Panc1 (cell line): ENCODE measurements around the gene TPRG1. TPM values are rescaled to one million over a fixed set of nuclear protein-coding genes. Genes with fewer than 3 reads are reported as not detected.

Experiments
- ATAC-seq: fragments of 200-7000 bp; cut with Tn5 transposase; 2 replicates; pipeline ENCODE4 v1.9.1; 2020; ENCODE audit warnings: mild to moderate bottlenecking, moderate library complexity
- BruUV-seq: library from RNA; stranded (reverse); fragments of 400-500 nt; replicated peaks from 2 replicates; lab custom pipeline; 2021; lab: Mats Ljungman, UMichigan
- CTCF ChIA-PET: fragments of 300-600 bp; sonication (Branson Sonifier 250); formaldehyde crosslinking; loops from one replicate; lab custom pipeline; 2022; ENCODE audit warnings: antibody characterized with exemption; lab: Charles Lee
- POLR2A ChIA-PET: fragments of 300-600 bp; sonication (Branson Sonifier 250); formaldehyde crosslinking; loops from one replicate; lab custom pipeline; 2022; ENCODE audit warnings: antibody characterized with exemption; lab: Charles Lee
- DNase-seq: peaks from one replicate; pipeline ENCODE4 v3.0.0-alpha.2; 2010; ENCODE audit warnings: low read depth, low spot score
- H3K27ac ChIP-seq: 2 replicates; pipeline ENCODE4 v1.5.1; 2011; ENCODE audit warnings: mild to moderate bottlenecking, low read length, inconsistent platforms
- H3K27me3 ChIP-seq: fragments of 200-500 bp; sonication (Bioruptor generic); 2 replicates; pipeline ENCODE4 v1.6.0; 2014; ENCODE audit warnings: low read length, inconsistent platforms; ENCODE audit not compliant: control insufficient read depth, insufficient read depth
- H3K36me3 ChIP-seq: fragments of 200-500 bp; sonication (Bioruptor generic); 2 replicates; pipeline ENCODE4 v1.5.1; 2014; ENCODE audit warnings: inconsistent platforms, mild to moderate bottlenecking, low read length, moderate library complexity; ENCODE audit not compliant: control insufficient read depth, insufficient read depth
- H3K4me1 ChIP-seq: 2 replicates; pipeline ENCODE4 v1.5.1; 2011; ENCODE audit warnings: inconsistent platforms, mild to moderate bottlenecking, low read length, moderate library complexity; ENCODE audit not compliant: control insufficient read depth, insufficient read depth
- H3K4me3 ChIP-seq, 2 experiments: 2 replicates each; pipeline ENCODE4 v1.5.1; 2011 to 2012; ENCODE audit warnings: low read depth in 2 of 2, low read length in 2 of 2, mild to moderate bottlenecking in 2 of 2, inconsistent platforms in 1 of 2, moderate library complexity in 1 of 2
- H3K9me3 ChIP-seq: fragments of 200-500 bp; sonication (Bioruptor generic); 2 replicates; pipeline ENCODE4 v1.5.1; 2014; ENCODE audit warnings: low read depth, mild to moderate bottlenecking, inconsistent platforms, low read length, moderate library complexity; ENCODE audit not compliant: control insufficient read depth, insufficient read depth
- POLR2AphosphoS5 ChIP-seq: IDR thresholded peaks from 2 replicates; pipeline ENCODE4 v1.6.1; 2012; ENCODE audit warnings: mild to moderate bottlenecking, low read depth, low read length, moderate library complexity
- SIN3A ChIP-seq: IDR thresholded peaks from 2 replicates; pipeline ENCODE4 v1.6.1; 2012; ENCODE audit warnings: low read depth, mild to moderate bottlenecking, low read length, moderate library complexity, borderline replicate concordance; ENCODE audit not compliant: insufficient read depth
- TCF7L2 ChIP-seq: IDR thresholded peaks from 2 replicates; pipeline ENCODE4 v1.6.1; 2011; ENCODE audit warnings: mild to moderate bottlenecking, low read depth, low read length, inconsistent platforms
- in situ Hi-C: cut with HindIII; loops from 2 replicates; pipeline ENCODE4 v1.10.0; 2016; ENCODE audit warnings: low sequenced_read_pairs, low pct_unique_long_range_greater_than_20kb
- intact Hi-C: fragments of 100-400 bp; cut with micrococcal nuclease; formaldehyde crosslinking; loops from one replicate; pipeline ENCODE4 v1.10.0; 2022; ENCODE audit not compliant: unreplicated experiment
- total RNA-seq: library from RNA; stranded (reverse); gene quantifications from one replicate; pipeline ENCODE4 v1.2.1, GENCODE V29; 2021; ENCODE audit not compliant: unreplicated experiment
- TF ChIP-seq, protein P1 (sequence below): fragments of 450-650 bp; IDR thresholded peaks from 2 replicates; pipeline ENCODE4 v1.5.1; 2017; ENCODE audit warnings: mild to moderate bottlenecking
- TF ChIP-seq, protein P2 (sequence below), 2 experiments: IDR thresholded peaks; 2 replicates each; pipeline ENCODE4 v1.6.1; 2011 to 2012; ENCODE audit warnings: low read depth in 2 of 2, control low read depth in 1 of 2, low read length in 1 of 2, mild to moderate bottlenecking in 1 of 2, moderate library complexity in 1 of 2; ENCODE audit not compliant: insufficient read depth in 1 of 2

TPRG1 gene
- total RNA-seq, 1 experiment from 2014 or later: not detected

DNA sequence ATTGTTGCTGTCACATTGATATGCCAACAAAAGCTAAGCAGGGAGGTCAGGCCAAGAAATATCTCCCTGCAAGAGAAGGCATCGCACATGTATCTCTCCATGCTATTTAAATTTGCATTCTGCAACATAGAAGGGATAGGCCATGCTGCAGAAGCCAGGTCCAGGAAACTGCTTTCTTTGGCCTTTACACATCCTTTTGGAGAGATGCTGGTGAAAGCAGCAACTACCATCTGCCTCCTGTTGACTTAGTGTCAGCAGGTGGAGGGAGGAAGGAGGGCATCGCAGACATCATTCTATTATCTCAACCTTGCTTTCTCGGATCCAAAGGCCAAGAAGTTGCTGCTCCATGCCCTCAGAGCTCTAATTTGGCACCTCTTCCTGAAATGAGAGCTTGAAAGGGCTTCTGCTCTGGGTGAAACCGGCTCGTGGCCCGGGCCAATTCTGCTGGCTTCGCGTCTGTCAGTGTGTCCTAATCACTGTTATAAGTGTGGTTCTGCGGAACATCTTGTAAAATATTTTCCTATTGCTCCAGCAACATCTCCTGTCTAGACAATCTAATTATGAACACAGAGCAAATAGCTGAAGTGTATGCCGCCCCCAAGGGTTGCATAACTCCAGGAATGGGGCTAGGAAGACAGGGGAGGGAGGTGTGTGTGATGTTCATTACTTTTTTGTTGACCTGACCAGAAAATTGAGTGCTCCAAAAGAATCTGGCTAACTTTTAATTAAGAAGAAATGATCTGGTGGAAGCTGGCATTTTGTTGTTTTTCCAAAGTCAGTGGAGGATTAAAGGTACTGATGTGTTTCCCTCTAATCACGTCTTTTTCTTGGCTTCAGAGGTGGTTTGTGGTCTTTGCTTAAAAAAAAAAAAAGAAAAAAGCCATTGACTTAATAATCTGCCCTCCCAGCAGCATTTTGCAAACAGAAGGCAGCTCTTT is 89.1 kb downstream of the TPRG1 start:
- Histone ChIP-seq H3K9me3 (no peaks in the 10 kb centered on the region), H3K27me3 (no peaks in the 10 kb centered on the region), H3K27ac (no peak overlapping the region), H3K36me3 (no peaks in the 10 kb centered on the region), H3K4me1 (no peaks in the 10 kb centered on the region), H3K4me3 (no peak overlapping the region)
- in situ Hi-C loops: no loop called here
- no TSS peak for BruUV-seq
- ChIA-PET POLR2A (interaction anchor here (0.6 kb wide), 1 partner anchor 1436 kb away, joined by 3 read pairs; no protein-coding TSS in a partner anchor), CTCF (no interaction called here)
- TF ChIP-seq, protein P1, sequence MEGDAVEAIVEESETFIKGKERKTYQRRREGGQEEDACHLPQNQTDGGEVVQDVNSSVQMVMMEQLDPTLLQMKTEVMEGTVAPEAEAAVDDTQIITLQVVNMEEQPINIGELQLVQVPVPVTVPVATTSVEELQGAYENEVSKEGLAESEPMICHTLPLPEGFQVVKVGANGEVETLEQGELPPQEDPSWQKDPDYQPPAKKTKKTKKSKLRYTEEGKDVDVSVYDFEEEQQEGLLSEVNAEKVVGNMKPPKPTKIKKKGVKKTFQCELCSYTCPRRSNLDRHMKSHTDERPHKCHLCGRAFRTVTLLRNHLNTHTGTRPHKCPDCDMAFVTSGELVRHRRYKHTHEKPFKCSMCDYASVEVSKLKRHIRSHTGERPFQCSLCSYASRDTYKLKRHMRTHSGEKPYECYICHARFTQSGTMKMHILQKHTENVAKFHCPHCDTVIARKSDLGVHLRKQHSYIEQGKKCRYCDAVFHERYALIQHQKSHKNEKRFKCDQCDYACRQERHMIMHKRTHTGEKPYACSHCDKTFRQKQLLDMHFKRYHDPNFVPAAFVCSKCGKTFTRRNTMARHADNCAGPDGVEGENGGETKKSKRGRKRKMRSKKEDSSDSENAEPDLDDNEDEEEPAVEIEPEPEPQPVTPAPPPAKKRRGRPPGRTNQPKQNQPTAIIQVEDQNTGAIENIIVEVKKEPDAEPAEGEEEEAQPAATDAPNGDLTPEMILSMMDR: no peak
- TF ChIP-seq, protein P2, sequence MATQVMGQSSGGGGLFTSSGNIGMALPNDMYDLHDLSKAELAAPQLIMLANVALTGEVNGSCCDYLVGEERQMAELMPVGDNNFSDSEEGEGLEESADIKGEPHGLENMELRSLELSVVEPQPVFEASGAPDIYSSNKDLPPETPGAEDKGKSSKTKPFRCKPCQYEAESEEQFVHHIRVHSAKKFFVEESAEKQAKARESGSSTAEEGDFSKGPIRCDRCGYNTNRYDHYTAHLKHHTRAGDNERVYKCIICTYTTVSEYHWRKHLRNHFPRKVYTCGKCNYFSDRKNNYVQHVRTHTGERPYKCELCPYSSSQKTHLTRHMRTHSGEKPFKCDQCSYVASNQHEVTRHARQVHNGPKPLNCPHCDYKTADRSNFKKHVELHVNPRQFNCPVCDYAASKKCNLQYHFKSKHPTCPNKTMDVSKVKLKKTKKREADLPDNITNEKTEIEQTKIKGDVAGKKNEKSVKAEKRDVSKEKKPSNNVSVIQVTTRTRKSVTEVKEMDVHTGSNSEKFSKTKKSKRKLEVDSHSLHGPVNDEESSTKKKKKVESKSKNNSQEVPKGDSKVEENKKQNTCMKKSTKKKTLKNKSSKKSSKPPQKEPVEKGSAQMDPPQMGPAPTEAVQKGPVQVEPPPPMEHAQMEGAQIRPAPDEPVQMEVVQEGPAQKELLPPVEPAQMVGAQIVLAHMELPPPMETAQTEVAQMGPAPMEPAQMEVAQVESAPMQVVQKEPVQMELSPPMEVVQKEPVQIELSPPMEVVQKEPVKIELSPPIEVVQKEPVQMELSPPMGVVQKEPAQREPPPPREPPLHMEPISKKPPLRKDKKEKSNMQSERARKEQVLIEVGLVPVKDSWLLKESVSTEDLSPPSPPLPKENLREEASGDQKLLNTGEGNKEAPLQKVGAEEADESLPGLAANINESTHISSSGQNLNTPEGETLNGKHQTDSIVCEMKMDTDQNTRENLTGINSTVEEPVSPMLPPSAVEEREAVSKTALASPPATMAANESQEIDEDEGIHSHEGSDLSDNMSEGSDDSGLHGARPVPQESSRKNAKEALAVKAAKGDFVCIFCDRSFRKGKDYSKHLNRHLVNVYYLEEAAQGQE (IDR thresholded peaks at IDR 0.05; ENCODE audit: insufficient read depth in 1 of 2, low read depth in 2 of 2, low read length in 1 of 2): no peak
- no peak for TF ChIP-seq SIN3A
- no peak for TF ChIP-seq TCF7L2
- no peak for TF ChIP-seq POLR2AphosphoS5
- no peak for ATAC-seq
- intact Hi-C loops: no loop called here
- DNase-seq: no peak

DNA sequence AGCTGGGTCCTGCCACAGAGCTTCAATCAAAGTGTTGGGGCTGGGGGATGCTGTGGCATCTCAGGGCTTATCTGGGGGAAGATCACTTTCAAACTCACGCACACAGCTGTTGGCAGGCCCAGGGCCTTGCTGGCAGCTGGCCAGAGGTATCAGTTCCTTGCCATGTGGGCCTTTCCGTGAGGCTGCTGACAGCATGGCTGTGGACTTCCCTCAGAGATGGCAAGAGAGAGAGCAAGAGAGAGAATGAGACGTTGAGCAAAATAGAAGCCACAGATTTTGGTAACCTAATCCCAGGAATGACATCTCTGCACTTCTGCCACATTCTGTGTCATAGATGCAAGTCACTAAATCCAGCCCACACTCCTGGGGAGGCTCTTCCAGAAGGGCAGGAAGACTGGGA is 91.0 kb downstream of the TPRG1 start:
- no TSS peak for BruUV-seq

More for the DNA sequence above, 91.0 kb downstream of the TPRG1 start:
- in situ Hi-C loops (no loop called here), intact Hi-C loops (no loop called here)
- H3K4me3 ChIP-seq: no peak overlapping the region
- no peaks in the 10 kb centered on the region for H3K36me3 ChIP-seq
- CTCF ChIA-PET: no interaction called here
- no peak for DNase-seq
- ATAC-seq: no peak
- no peaks in the 10 kb centered on the region for H3K27me3 ChIP-seq
- H3K27ac ChIP-seq: no peak overlapping the region
- TF ChIP-seq, protein P2 (IDR thresholded peaks at IDR 0.05; ENCODE audit: insufficient read depth in 1 of 2, low read depth in 2 of 2, low read length in 1 of 2): no peak
- TF ChIP-seq TCF7L2: no peak
- no peak for TF ChIP-seq POLR2AphosphoS5
- H3K4me1 ChIP-seq: no peaks in the 10 kb centered on the region
- POLR2A ChIA-PET: no interaction called here
- no peaks in the 10 kb centered on the region for H3K9me3 ChIP-seq
